Tibial nerve (tissue), 4 donors: ENCODE data around the gene CHN2. TPM values are rescaled to one million over a fixed set of nuclear protein-coding genes. Genes with fewer than 3 reads are reported as not detected.

ENCODE experiments used
- DNase-seq, 2 donors: peaks; one replicate each; pipeline ENCODE4 v3.0.0-alpha.2; 2019; ENCODE audit warnings: low spot score in 2 of 2
- H3K27ac ChIP-seq, 4 donors: fragments of 200-600 bp; sonication (generic) in 3 of 4; one replicate each; pipeline ENCODE4 v1.5.1; 2017 to 2019; ENCODE audit warnings: mild to moderate bottlenecking in 1 of 4
- H3K27me3 ChIP-seq, 2 donors: fragments of 200-600 bp; sonication (generic) in 1 of 2; one replicate each; pipeline versions ENCODE4 v1.5.1 to v1.6.0; 2017 to 2019
- H3K36me3 ChIP-seq, 3 donors: fragments of 200-600 bp; sonication (generic); one replicate each; pipeline ENCODE4 v1.5.1; 2018 to 2019
- H3K4me1 ChIP-seq, 4 donors: fragments of 200-600 bp; sonication (generic) in 3 of 4; one replicate each; pipeline ENCODE4 v1.5.1; 2017 to 2019
- H3K4me3 ChIP-seq, 4 donors: fragments of 200-600 bp; sonication (generic) in 3 of 4; one replicate each; pipeline ENCODE4 v1.5.1; 2017 to 2019; ENCODE audit warnings: mild to moderate bottlenecking in 1 of 4, moderate library complexity in 1 of 4
- H3K9me3 ChIP-seq, 4 donors: fragments of 200-600 bp; sonication (generic) in 3 of 4; one replicate each; pipeline ENCODE4 v1.5.1; 2017 to 2019
- EP300 ChIP-seq, 2 donors: sonication (generic); formaldehyde crosslinking; IDR thresholded peaks; one replicate each; pipeline ENCODE4 v1.6.1; 2017; ENCODE audit warnings: antibody characterized with exemption in 2 of 2, mild to moderate bottlenecking in 1 of 2
- POLR2A ChIP-seq, 2 donors: fragments of 450-650 bp; IDR thresholded peaks; one replicate each; pipeline ENCODE4 v1.6.1; 2017; ENCODE audit warnings: antibody characterized with exemption in 2 of 2, mild to moderate bottlenecking in 2 of 2, moderate library complexity in 2 of 2
- WGBS, 2 donors: methylation state at CpG; one replicate each; pipeline ENCODE4 v1.1.5; 2018; 5-methylcytosine and 5-hydroxymethylcytosine counted together
- total RNA-seq, 4 donors: library from RNA; depleted of rRNA; stranded (reverse); fragments of >200 nt; gene quantifications; one replicate each; pipeline ENCODE4 v1.1.0, GENCODE V29; 2016
- TF ChIP-seq, protein P1 (sequence below), 5 experiments: fragments of 200-600 bp in 3 of 5; fragments of 450-650 bp in 2 of 5; sonication (generic) in 3 of 5; IDR thresholded peaks; one replicate each; pipeline ENCODE4 v1.5.1; 2016 to 2019; ENCODE audit warnings: antibody characterized with exemption in 5 of 5, mild to moderate bottlenecking in 3 of 5, moderate library complexity in 2 of 5

The CHN2 gene
- total RNA-seq, 4 donors from 2014 or later, result 3.9 to 12.6 (median 7.0) TPM

- Histone ChIP-seq H3K4me1 (peaks cover 0 to 6% (median 0%) of the 10 kb centered on the region in 4 donors), H3K36me3 (no peaks in the 10 kb centered on the region), H3K27ac (no peak overlapping the region), H3K27me3 (no peaks in the 10 kb centered on the region), H3K9me3 (no peaks in the 10 kb centered on the region), H3K4me3 (no peak overlapping the region)
- no peak for DNase-seq
- TF ChIP-seq, protein P1, sequence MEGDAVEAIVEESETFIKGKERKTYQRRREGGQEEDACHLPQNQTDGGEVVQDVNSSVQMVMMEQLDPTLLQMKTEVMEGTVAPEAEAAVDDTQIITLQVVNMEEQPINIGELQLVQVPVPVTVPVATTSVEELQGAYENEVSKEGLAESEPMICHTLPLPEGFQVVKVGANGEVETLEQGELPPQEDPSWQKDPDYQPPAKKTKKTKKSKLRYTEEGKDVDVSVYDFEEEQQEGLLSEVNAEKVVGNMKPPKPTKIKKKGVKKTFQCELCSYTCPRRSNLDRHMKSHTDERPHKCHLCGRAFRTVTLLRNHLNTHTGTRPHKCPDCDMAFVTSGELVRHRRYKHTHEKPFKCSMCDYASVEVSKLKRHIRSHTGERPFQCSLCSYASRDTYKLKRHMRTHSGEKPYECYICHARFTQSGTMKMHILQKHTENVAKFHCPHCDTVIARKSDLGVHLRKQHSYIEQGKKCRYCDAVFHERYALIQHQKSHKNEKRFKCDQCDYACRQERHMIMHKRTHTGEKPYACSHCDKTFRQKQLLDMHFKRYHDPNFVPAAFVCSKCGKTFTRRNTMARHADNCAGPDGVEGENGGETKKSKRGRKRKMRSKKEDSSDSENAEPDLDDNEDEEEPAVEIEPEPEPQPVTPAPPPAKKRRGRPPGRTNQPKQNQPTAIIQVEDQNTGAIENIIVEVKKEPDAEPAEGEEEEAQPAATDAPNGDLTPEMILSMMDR (IDR thresholded peaks at IDR 0.05), result no peak
- TF ChIP-seq POLR2A (IDR thresholded peaks at IDR 0.05), result no peak
- no peak for TF ChIP-seq EP300 (IDR thresholded peaks at IDR 0.05)
- WGBS, 2 donors, result 84 to 90% methylated on average over 8 of the region's 8 CpGs
Observed at GRCh38 chr7:29346231-29346978, 151.8 kb downstream of the CHN2 start.

DNA sequence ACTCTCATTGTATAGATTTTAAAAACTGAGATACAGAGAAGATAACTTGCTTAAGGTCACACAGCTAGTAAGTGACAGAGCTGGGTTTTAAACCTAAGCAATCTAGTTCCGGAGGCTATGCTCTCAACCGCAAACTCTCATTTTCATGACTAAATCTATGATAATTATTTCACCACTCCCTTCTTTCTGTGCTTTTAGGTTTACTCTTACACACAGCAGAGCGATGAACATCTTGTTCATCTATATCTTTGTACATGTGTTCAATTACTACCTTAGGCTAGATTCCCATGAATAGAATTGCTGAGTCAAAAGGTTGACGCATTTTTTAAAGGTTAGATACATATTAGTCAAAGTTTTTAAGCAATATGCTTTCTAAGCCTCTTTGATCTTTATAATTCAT, 154.8 kb downstream of the CHN2 start:
- DNase-seq, result no peak
- Histone ChIP-seq H3K9me3 (no peaks in the 10 kb centered on the region), H3K36me3 (no peaks in the 10 kb centered on the region), H3K27ac (no peak overlapping the region), H3K4me1 (no peaks in the 10 kb centered on the region), H3K27me3 (no peaks in the 10 kb centered on the region), H3K4me3 (no peak overlapping the region)
- 71 to 82% methylated on average over 4 of the region's 4 CpGs for WGBS, 2 donors
- TF ChIP-seq EP300 (IDR thresholded peaks at IDR 0.05) (no peak), POLR2A (IDR thresholded peaks at IDR 0.05) (no peak)
- TF ChIP-seq, protein P1 (IDR thresholded peaks at IDR 0.05), result no peak

GRCh38 chr7:29350351-29350750, 155.8 kb downstream of the CHN2 start:
- Histone ChIP-seq H3K27ac (no peak overlapping the region), H3K4me3 (no peak overlapping the region), H3K27me3 (no peaks in the 10 kb centered on the region), H3K9me3 (no peaks in the 10 kb centered on the region), H3K36me3 (no peaks in the 10 kb centered on the region), H3K4me1 (no peaks in the 10 kb centered on the region)
- no peak for DNase-seq
- 72 to 80% methylated on average over 3 of the region's 3 CpGs for WGBS, 2 donors
- TF ChIP-seq, protein P1 (IDR thresholded peaks at IDR 0.05), result no peak
- TF ChIP-seq POLR2A (IDR thresholded peaks at IDR 0.05) (no peak), EP300 (IDR thresholded peaks at IDR 0.05) (no peak)

GRCh38 chr7:29352041-29352440, 157.5 kb downstream of the CHN2 start:
- Histone ChIP-seq H3K4me3 (no peak overlapping the region), H3K36me3 (no peaks in the 10 kb centered on the region), H3K9me3 (no peaks in the 10 kb centered on the region), H3K27me3 (no peaks in the 10 kb centered on the region), H3K27ac (no peak overlapping the region), H3K4me1 (no peaks in the 10 kb centered on the region)
- no peak for DNase-seq
- no peak for TF ChIP-seq EP300 (IDR thresholded peaks at IDR 0.05)
- no peak for TF ChIP-seq POLR2A (IDR thresholded peaks at IDR 0.05)
- TF ChIP-seq, protein P1 (IDR thresholded peaks at IDR 0.05), result no peak
- 66 to 81% methylated on average over 4 of the region's 4 CpGs for WGBS, 2 donors

- 72 to 79% methylated on average over 5 of the region's 5 CpGs for WGBS, 2 donors
- Histone ChIP-seq H3K27me3 (no peaks in the 10 kb centered on the region), H3K4me1 (no peaks in the 10 kb centered on the region), H3K36me3 (no peaks in the 10 kb centered on the region), H3K27ac (no peak overlapping the region), H3K9me3 (no peaks in the 10 kb centered on the region), H3K4me3 (no peak overlapping the region)
- no peak for DNase-seq
- TF ChIP-seq POLR2A (IDR thresholded peaks at IDR 0.05) (no peak), EP300 (IDR thresholded peaks at IDR 0.05) (no peak)
- TF ChIP-seq, protein P1 (IDR thresholded peaks at IDR 0.05), result no peak
Observed at GRCh38 chr7:29353810-29354209, 159.2 kb downstream of the CHN2 start.
